Measurements from ENCODE around the gene CAMSAP1. TPM values are rescaled to one million over a fixed set of nuclear protein-coding genes. Genes with fewer than 3 reads are reported as not detected.

The CAMSAP1 gene
- polyA plus RNA-seq, 3 donors = 0.71 to 9.0 (median 0.75) TPM

GRCh38 chr9:135780626-135781025 is 126.7 kb downstream of the CAMSAP1 start:
- no peaks in the 10 kb centered on the region for H3K36me3 ChIP-seq (replicated peaks in 1 of 2; ENCODE audit: control insufficient read depth in 1 of 2, insufficient read depth in 2 of 2, low read length in 2 of 2)
- intact Hi-C loops (cut with micrococcal nuclease) = no loop called here
- Mint-ChIP-seq H3K27ac (no peak overlapping the region), H3K27me3 (ENCODE audit: low read depth in 3 of 3) (peaks cover 0 to 6% (median 4%) of the 10 kb centered on the region in 3 donors), H3K4me3 (no peak overlapping the region), H3K9me3 (no peaks in the 10 kb centered on the region), H3K36me3 (no peaks in the 10 kb centered on the region), H3K4me1 (no peaks in the 10 kb centered on the region)
- no peak overlapping the region for H3K4me3 ChIP-seq (replicated peaks in 1 of 3; ENCODE audit: low read depth in 2 of 3, low read length in 3 of 3)
- H4K20me1 ChIP-seq (ENCODE audit: insufficient read depth, low read length) = no peaks in the 10 kb centered on the region
- no peaks in the 10 kb centered on the region for H3K9me3 ChIP-seq (replicated peaks in 1 of 2; ENCODE audit: control insufficient read depth in 1 of 2, insufficient read depth in 1 of 2, low read length in 2 of 2)
- DNase-seq = no peak
- H3K79me2 ChIP-seq (ENCODE audit: insufficient read depth, low read length) = no peaks in the 10 kb centered on the region
- TF ChIP-seq CTCF (IDR thresholded peaks at IDR 0.05) = no peak
- no peaks in the 10 kb centered on the region for H3K27me3 ChIP-seq (ENCODE audit: control insufficient read depth in 2 of 2, insufficient read depth in 2 of 2, low read length in 2 of 2)
- H3K4me1 ChIP-seq (ENCODE audit: control insufficient read depth in 1 of 2, insufficient read depth in 2 of 2, low read length in 2 of 2) = no peaks in the 10 kb centered on the region
- no peak overlapping the region for H3K9ac ChIP-seq (ENCODE audit: insufficient read depth, low read length, poor library complexity, severe bottlenecking)
- no peak overlapping the region for H3K27ac ChIP-seq (ENCODE audit: low read depth in 1 of 2, low read length in 2 of 2)
- H3K4me2 ChIP-seq (replicated peaks; ENCODE audit: extremely low read depth, low read length, poor library complexity, severe bottlenecking) = no peak overlapping the region
- WGBS (ENCODE audit: insufficient coverage) = 83% methylated on average over 21 of the region's 21 CpGs
- H2AFZ ChIP-seq (ENCODE audit: insufficient read depth, low read depth, low read length, poor library complexity, severe bottlenecking) = no peak overlapping the region

DNA sequence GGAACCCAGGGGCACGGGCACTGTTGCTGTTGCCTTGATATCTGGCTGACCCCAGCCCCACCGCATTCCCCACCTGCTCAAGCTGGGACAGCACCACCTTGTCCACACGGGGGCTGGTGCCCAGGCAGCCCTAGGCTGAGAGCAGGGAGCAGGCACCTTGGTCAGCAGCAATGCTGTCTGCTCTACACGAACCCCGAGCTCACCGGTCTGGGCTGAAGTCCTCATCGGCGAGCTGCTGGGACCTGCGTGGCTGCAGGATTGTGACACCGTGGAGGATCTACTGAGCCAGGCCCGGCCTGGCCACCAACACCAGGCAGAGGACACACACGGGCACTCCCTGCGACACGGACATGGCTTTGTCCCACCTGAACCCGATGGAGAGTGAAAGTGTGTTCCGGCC is 127.3 kb downstream of the CAMSAP1 start:
- no peaks in the 10 kb centered on the region for H3K79me2 ChIP-seq (ENCODE audit: insufficient read depth, low read length)
- no peaks in the 10 kb centered on the region for H3K4me1 Mint-ChIP-seq

More for the DNA sequence above, 127.3 kb downstream of the CAMSAP1 start:
- H3K4me2 ChIP-seq (replicated peaks; ENCODE audit: extremely low read depth, low read length, poor library complexity, severe bottlenecking) = no peak overlapping the region
- TF ChIP-seq CTCF (IDR thresholded peaks at IDR 0.05) = no peak
- no peaks in the 10 kb centered on the region for H3K9me3 ChIP-seq (replicated peaks in 1 of 2; ENCODE audit: control insufficient read depth in 1 of 2, insufficient read depth in 1 of 2, low read length in 2 of 2)
- H2AFZ ChIP-seq (ENCODE audit: insufficient read depth, low read depth, low read length, poor library complexity, severe bottlenecking) = no peak overlapping the region
- no peak overlapping the region for H3K27ac ChIP-seq (ENCODE audit: low read depth in 1 of 2, low read length in 2 of 2)
- Mint-ChIP-seq H3K4me3 (no peak overlapping the region), H3K36me3 (no peaks in the 10 kb centered on the region), H3K27ac (no peak overlapping the region), H3K9me3 (no peaks in the 10 kb centered on the region), H3K27me3 (ENCODE audit: low read depth in 3 of 3) (peaks cover 0 to 6% (median 4%) of the 10 kb centered on the region in 3 donors)
- no peak overlapping the region for H3K9ac ChIP-seq (ENCODE audit: insufficient read depth, low read length, poor library complexity, severe bottlenecking)
- DNase-seq = no peak
- H4K20me1 ChIP-seq (ENCODE audit: insufficient read depth, low read length) = no peaks in the 10 kb centered on the region
- no peaks in the 10 kb centered on the region for H3K27me3 ChIP-seq (ENCODE audit: control insufficient read depth in 2 of 2, insufficient read depth in 2 of 2, low read length in 2 of 2)
- no peaks in the 10 kb centered on the region for H3K36me3 ChIP-seq (replicated peaks in 1 of 2; ENCODE audit: control insufficient read depth in 1 of 2, insufficient read depth in 2 of 2, low read length in 2 of 2)
- 90% methylated on average over 16 of the region's 16 CpGs for WGBS (ENCODE audit: insufficient coverage)
- H3K4me1 ChIP-seq (ENCODE audit: control insufficient read depth in 1 of 2, insufficient read depth in 2 of 2, low read length in 2 of 2) = no peaks in the 10 kb centered on the region
- no peak overlapping the region for H3K4me3 ChIP-seq (replicated peaks in 1 of 3; ENCODE audit: low read depth in 2 of 3, low read length in 3 of 3)
- intact Hi-C loops (cut with micrococcal nuclease) = no loop called here

Measured in CD14-positive monocyte (primary cell).